ENCODE measurements around the gene CHRDL1.
"Not testable (repeated sequence)": the region's sequence is repeated elsewhere in the genome, so short reads cannot be mapped to it uniquely, and the experiment has no call there.

DNA sequence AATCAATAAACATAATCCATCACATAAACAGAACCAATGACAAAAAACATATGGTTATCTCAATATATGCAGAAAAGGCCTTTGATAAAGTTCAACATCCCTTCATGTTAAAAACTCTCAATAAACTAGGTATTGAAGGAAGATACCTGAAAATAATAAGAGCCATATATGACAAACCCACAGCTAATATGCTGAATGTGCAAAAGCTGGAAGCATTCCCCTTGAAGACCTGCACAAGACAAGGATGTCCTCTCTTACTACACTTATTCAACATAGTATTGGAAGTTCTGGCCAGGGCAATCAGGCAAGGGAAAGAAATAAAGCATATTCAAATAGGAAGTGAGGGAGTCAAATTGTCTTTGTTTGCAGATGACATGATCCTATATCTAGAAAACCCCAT, 141.3 kb downstream of the CHRDL1 start:
- TF ChIP-seq, protein P1, sequence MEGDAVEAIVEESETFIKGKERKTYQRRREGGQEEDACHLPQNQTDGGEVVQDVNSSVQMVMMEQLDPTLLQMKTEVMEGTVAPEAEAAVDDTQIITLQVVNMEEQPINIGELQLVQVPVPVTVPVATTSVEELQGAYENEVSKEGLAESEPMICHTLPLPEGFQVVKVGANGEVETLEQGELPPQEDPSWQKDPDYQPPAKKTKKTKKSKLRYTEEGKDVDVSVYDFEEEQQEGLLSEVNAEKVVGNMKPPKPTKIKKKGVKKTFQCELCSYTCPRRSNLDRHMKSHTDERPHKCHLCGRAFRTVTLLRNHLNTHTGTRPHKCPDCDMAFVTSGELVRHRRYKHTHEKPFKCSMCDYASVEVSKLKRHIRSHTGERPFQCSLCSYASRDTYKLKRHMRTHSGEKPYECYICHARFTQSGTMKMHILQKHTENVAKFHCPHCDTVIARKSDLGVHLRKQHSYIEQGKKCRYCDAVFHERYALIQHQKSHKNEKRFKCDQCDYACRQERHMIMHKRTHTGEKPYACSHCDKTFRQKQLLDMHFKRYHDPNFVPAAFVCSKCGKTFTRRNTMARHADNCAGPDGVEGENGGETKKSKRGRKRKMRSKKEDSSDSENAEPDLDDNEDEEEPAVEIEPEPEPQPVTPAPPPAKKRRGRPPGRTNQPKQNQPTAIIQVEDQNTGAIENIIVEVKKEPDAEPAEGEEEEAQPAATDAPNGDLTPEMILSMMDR (IDR thresholded peaks at IDR 0.05; ENCODE audit: insufficient read depth, low read length, poor library complexity, severe bottlenecking), result not testable (repeated sequence)
- TF ChIP-seq EZH2phosphoT487 (conservative IDR thresholded peaks at IDR 0.05; ENCODE audit: low read length), result not testable (repeated sequence)

Measured in SU-DHL-6 (cell line).